Left lung (tissue), 10 donors: ENCODE data around the gene DIO3. TPM values are rescaled to one million over a fixed set of nuclear protein-coding genes. Genes with fewer than 3 reads are reported as not detected.
A peak's percentile ranks its signal among the peaks of the same experiment; 100 is the strongest.

Source experiments
- ATAC-seq: fragments of 200-7000 bp; cut with Tn5 transposase; one replicate; pipeline ENCODE4 v1.9.1; 2020; ENCODE audit warnings: moderate library complexity
- DNase-seq, 4 donors: peaks; one replicate each; pipeline ENCODE4 v3.0.0-alpha.2; 2013 to 2020
- H3K27ac ChIP-seq, 2 donors: fragments of 200-600 bp; sonication (generic) in 1 of 2; one replicate each; pipeline versions ENCODE4 v1.5.0 to v1.8.0; 2020 to 2021
- H3K27me3 ChIP-seq, 2 donors: fragments of 200-600 bp; sonication (generic) in 1 of 2; one replicate each; pipeline versions ENCODE4 v1.5.0 to v1.8.0; 2020 to 2021
- H3K36me3 ChIP-seq, 2 donors: fragments of 200-600 bp; sonication (generic) in 1 of 2; one replicate each; pipeline versions ENCODE4 v1.5.0 to v1.8.0; 2020 to 2021
- H3K4me1 ChIP-seq, 2 donors: fragments of 200-600 bp; one replicate each; pipeline ENCODE4 v1.8.0; 2021
- H3K4me3 ChIP-seq, 2 donors: fragments of 200-600 bp; sonication (generic) in 1 of 2; one replicate each; pipeline versions ENCODE4 v1.5.0 to v1.8.0; 2020 to 2021; ENCODE audit warnings: mild to moderate bottlenecking in 1 of 2
- H3K9me3 ChIP-seq, 2 donors: fragments of 200-600 bp; sonication (generic) in 1 of 2; one replicate each; pipeline versions ENCODE4 v1.5.0 to v1.8.0; 2020 to 2021
- intact Hi-C, 2 donors: fragments of 100-400 bp; cut with DNase I; formaldehyde crosslinking; loops; one replicate each; pipeline versions ENCODE4 v1.11.2 to v1.14.2; 2022
- polyA plus RNA-seq, 6 donors: library from polyadenylated mRNA; unstranded; fragments of 120-200 nt; gene quantifications; one replicate each; pipeline ENCODE4 v1.2.1, GENCODE V29; 2013; ENCODE audit not compliant: insufficient read length in 6 of 6
- total RNA-seq, 2 donors: library from RNA; stranded (reverse); fragmentation: NEBNext Ultra II Directional; extraction: Animal tissue kit (Norgen Biotek cat#: 25700); gene quantifications; one replicate each; pipeline ENCODE4 v1.2.1, GENCODE V29; 2021
- TF ChIP-seq, protein P1 (sequence below), 2 donors: fragments of 200-600 bp; sonication (generic) in 1 of 2; IDR thresholded peaks; one replicate each; pipeline versions ENCODE4 v1.5.0 to v1.8.0; 2021; ENCODE audit warnings: antibody characterized with exemption in 2 of 2
- donor health status: DM: no; HTN: yes; CAD: no.
- donor health status: DM: no; HTN: no; CAD: no.

Gene DIO3
- total and polyA plus RNA-seq, 8 donors = 0.16 to 0.84 (median 0.36) TPM

GRCh38 chr14:101556131-101556530 is 5.2 kb upstream of the DIO3 start:
- intact Hi-C loops = loop anchor here in 1 of 2 donors (10.0 kb wide), 1 partner anchor 361 kb away; no protein-coding TSS in a partner anchor
- DNase-seq (peak in 1 of 4 donors; percentile 65), ATAC-seq (no peak)
- no peaks in the 10 kb centered on the region for H3K36me3 ChIP-seq
- H3K9me3 ChIP-seq = no peaks in the 10 kb centered on the region
- H3K27me3 ChIP-seq = peaks cover 13 to 59% of the 10 kb centered on the region in 2 donors
- TF ChIP-seq, protein P1, sequence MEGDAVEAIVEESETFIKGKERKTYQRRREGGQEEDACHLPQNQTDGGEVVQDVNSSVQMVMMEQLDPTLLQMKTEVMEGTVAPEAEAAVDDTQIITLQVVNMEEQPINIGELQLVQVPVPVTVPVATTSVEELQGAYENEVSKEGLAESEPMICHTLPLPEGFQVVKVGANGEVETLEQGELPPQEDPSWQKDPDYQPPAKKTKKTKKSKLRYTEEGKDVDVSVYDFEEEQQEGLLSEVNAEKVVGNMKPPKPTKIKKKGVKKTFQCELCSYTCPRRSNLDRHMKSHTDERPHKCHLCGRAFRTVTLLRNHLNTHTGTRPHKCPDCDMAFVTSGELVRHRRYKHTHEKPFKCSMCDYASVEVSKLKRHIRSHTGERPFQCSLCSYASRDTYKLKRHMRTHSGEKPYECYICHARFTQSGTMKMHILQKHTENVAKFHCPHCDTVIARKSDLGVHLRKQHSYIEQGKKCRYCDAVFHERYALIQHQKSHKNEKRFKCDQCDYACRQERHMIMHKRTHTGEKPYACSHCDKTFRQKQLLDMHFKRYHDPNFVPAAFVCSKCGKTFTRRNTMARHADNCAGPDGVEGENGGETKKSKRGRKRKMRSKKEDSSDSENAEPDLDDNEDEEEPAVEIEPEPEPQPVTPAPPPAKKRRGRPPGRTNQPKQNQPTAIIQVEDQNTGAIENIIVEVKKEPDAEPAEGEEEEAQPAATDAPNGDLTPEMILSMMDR (IDR thresholded peaks at IDR 0.05) = no peak
- no peak overlapping the region for H3K4me3 ChIP-seq
- no peak overlapping the region for H3K27ac ChIP-seq
- peaks cover 0 to 4% of the 10 kb centered on the region in 2 donors for H3K4me1 ChIP-seq

DNA sequence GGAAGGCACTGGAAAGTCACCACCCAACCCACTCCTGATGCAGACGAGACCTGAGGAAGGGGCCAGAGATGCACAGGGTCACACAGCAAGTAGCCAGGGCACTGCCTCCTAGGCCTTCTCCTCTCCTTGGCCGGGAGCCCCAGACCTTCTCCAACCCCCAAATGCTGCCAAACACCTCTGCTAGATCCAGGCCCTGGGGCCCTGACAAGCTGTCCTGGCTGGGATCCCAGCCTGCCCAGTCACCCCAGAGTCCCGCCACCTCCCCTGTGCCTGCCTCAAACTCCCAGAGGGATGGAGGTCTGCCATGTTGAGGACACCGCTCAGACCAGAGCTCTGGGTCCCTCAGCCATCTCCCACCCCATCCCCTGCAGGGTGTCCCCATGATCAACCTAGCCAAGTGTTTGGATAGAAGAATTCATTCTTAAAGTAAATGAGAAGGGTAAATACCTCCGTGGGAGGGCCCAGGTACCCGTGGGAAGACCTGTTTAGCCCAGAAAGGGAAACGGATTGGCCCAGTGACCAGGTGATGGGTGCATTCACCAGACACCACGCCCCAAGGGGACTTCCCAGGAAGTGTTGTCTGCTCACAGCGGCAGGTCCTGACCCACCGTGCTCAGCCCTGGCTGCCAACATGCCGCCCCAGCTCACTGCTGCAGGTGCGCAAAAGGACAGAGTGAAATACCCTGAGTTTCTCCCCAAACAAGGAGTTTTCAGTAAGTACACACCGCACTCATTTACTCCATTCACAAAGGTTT is 4.6 kb upstream of the DIO3 start:
- Histone ChIP-seq H3K4me1 (peaks cover 0 to 4% of the 10 kb centered on the region in 2 donors), H3K36me3 (no peaks in the 10 kb centered on the region), H3K27me3 (peaks cover 19 to 65% of the 10 kb centered on the region in 2 donors), H3K4me3 (no peak overlapping the region), H3K27ac (no peak overlapping the region), H3K9me3 (peaks cover 0 to 6% of the 10 kb centered on the region in 2 donors)
- DNase-seq (peak in 1 of 4 donors; percentile 52), ATAC-seq (no peak)
- TF ChIP-seq, protein P1 (IDR thresholded peaks at IDR 0.05) = no peak
- intact Hi-C loops = loop anchor here in 1 of 2 donors (10.0 kb wide), 1 partner anchor 362 kb away; no protein-coding TSS in a partner anchor

GRCh38 chr14:101557321-101557695 is 4.0 kb upstream of the DIO3 start:
- H3K4me1 ChIP-seq = peaks cover 0 to 4% of the 10 kb centered on the region in 2 donors
- H3K4me3 ChIP-seq = no peak overlapping the region
- intact Hi-C loops = loop anchor here in 1 of 2 donors (10.0 kb wide), 1 partner anchor 363 kb away; no protein-coding TSS in a partner anchor
- peaks cover 0 to 11% of the 10 kb centered on the region in 2 donors for H3K9me3 ChIP-seq
- TF ChIP-seq, protein P1 (IDR thresholded peaks at IDR 0.05) = no peak
- H3K36me3 ChIP-seq = no peaks in the 10 kb centered on the region
- H3K27me3 ChIP-seq = peaks cover 24 to 71% of the 10 kb centered on the region in 2 donors
- H3K27ac ChIP-seq = no peak overlapping the region
- ATAC-seq = no peak
- peak in 1 of 4 donors; percentile 57 for DNase-seq

DNA sequence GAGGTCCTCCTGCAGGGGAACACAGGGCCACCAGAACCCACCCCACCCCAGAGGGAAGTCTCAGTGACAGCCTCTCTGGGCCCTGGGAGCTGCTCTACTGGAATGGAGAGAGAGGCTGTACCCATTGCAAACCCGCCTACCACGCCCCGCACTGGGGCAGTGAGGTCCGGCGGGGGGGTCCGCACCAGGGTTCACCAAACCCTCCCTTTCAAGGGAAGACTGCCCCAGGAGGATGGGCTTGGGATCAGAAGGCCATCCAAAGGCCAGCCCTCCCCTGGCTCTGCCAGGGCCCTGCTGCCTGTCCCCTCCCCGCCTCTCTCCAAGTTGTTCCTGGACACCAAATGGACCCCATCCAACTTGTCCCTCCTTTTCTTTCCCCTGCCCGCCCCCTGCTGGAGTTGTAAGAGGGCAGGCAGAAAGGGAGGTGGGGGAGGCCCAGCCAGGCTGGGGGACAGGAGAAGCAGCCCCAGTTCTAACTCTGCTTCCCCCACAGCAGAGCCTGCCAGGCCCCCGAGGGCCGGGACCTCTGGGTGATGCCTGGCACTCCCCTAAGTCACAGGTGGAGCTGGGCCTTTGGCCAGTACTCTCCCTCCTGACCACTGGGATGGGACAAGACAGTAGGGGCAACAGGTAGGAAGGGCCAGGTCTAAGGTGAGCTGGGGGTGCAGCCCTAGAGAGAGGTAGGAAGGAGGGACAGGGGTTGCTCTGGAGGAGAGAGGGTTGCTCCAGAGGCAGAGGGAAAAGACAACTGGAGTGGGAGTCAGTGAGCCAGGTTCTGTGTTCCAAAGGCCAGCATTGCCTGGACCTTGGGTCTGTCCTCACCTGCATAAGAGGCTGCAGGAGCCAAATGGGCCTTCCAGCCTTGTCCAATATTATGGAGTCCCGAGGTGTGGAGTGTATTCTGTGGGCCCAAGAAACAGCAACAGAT is 3.2 kb upstream of the DIO3 start:
- peaks cover 32 to 79% of the 10 kb centered on the region in 2 donors for H3K27me3 ChIP-seq
- H3K4me1 ChIP-seq = peaks cover 0 to 4% of the 10 kb centered on the region in 2 donors
- no peak overlapping the region for H3K27ac ChIP-seq
- H3K4me3 ChIP-seq = no peak overlapping the region
- no peaks in the 10 kb centered on the region for H3K36me3 ChIP-seq
- TF ChIP-seq, protein P1 (IDR thresholded peaks at IDR 0.05) = no peak
- H3K9me3 ChIP-seq = peaks cover 0 to 13% of the 10 kb centered on the region in 2 donors
- intact Hi-C loops = loop anchor here in 1 of 2 donors (10.0 kb wide), 1 partner anchor 363 kb away; no protein-coding TSS in a partner anchor
- DNase-seq (peak in 2 of 4 donors; percentile 32 to 59), ATAC-seq (no peak)
